H1 (cell line): Measurements from ENCODE around the gene OR4C6.

Source experiments
- BCL11A ChIP-seq, 2 experiments: IDR thresholded peaks; one replicate each; pipeline ENCODE4 v1.6.1; 2011; ENCODE audit warnings: low read depth in 2 of 2, low read length in 2 of 2, mild to moderate bottlenecking in 2 of 2
- CTCF ChIP-seq, 3 experiments: IDR thresholded peaks; 1 replicate in 2 of 3; 2 replicates in 1 of 3; pipeline versions ENCODE4 v1.5.1 to v1.6.1; 2011; ENCODE audit warnings: low read length in 3 of 3, mild to moderate bottlenecking in 3 of 3, inconsistent platforms in 2 of 3, low read depth in 1 of 3, moderate library complexity in 1 of 3; ENCODE audit not compliant: insufficient read depth in 1 of 3; ENCODE audit errors: control extremely low read depth in 1 of 3
- GABPA ChIP-seq: IDR thresholded peaks from 2 replicates; pipeline ENCODE4 v1.6.1; 2011; ENCODE audit warnings: mild to moderate bottlenecking, low read length, moderate library complexity, borderline replicate concordance; ENCODE audit not compliant: insufficient read depth
- MAFK ChIP-seq: IDR thresholded peaks from 2 replicates; pipeline ENCODE4 v1.6.1; 2012; ENCODE audit warnings: low read depth, mild to moderate bottlenecking, improper control_type of control experiment, low read length
- SP1 ChIP-seq: IDR thresholded peaks from 2 replicates; pipeline ENCODE4 v1.6.1; 2011; ENCODE audit warnings: low read depth, low read length
- TAF1 ChIP-seq: IDR thresholded peaks from 2 replicates; pipeline ENCODE4 v1.6.1; 2011; ENCODE audit warnings: mild to moderate bottlenecking, low read depth, low read length
- TCF12 ChIP-seq: IDR thresholded peaks from 2 replicates; pipeline ENCODE4 v1.6.1; 2011; ENCODE audit warnings: low read depth, mild to moderate bottlenecking, low read length
- USF2 ChIP-seq: IDR thresholded peaks from 2 replicates; pipeline ENCODE4 v1.6.1; 2011; ENCODE audit warnings: low read length, improper control_type of control experiment

GRCh38 chr11:55707029-55707428, 45.0 kb downstream of the OR4C6 start:
- no peak for TF ChIP-seq USF2
- no peak for TF ChIP-seq TCF12
- peak in 1 of 3 experiments; percentile 29; a peak in 2 of 4 replicates for TF ChIP-seq CTCF (IDR thresholded peaks at IDR 0.05; ENCODE audit: control extremely low read depth in 1 of 3, insufficient read depth in 1 of 3, low read depth in 1 of 3, low read length in 3 of 3)
- no peak for TF ChIP-seq GABPA
- TF ChIP-seq BCL11A (IDR thresholded peaks at IDR 0.05; ENCODE audit: low read depth in 2 of 2, low read length in 2 of 2), result no peak
- TF ChIP-seq MAFK, result no peak
- TF ChIP-seq SP1, result no peak
- no peak for TF ChIP-seq TAF1
